Measurements from ENCODE around the gene GPR153. TPM values are rescaled to one million over a fixed set of nuclear protein-coding genes. Genes with fewer than 3 reads are reported as not detected.

Gene GPR153
- total and polyA plus RNA-seq, 2 of the 13 experiments (the other 11 are each of a cell fraction or from before 2014, with no cell fraction given): 0.22 to 0.31 TPM

DNA sequence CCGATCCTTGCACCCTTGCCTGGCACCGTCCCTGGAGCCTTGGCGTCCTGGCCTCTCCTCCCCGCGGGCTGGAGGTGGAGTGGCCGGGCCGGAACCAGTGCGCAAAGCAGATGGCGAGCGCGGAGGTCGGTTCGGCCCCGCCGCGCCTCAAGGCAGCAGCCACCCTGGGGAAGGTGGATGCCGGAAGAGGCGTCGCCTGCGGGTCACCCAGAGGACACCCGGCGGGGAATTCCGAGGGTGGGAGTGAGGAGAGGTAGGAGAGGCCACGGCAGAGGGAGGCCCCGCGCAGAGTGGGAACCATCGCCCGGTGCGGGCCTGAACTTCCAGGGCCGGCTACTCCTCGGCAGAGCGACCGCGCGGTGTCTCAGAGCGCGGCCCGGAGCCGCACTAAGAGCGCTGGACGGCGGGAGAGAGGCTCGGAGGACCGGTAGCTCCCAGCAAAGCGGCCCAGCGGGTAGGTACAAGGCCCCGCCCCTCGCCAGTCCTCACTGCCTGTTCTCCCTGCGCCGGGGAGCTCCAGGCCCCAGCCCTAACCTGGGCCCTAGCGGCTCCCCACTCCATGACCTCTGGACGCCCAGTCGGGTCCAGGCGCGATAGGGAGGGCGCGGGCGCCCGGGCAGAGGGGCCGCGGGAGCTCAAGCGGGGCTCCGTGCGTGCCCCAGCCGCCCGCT lies 54.9 kb downstream of the GPR153 start, which contains the start of gene RNF207 (continued):
- TF ChIP-seq FOXA3 (CRISPR knock-in tag; IDR thresholded peaks at IDR 0.05) (no peak), EEA1 (CRISPR knock-in tag; IDR thresholded peaks at IDR 0.05; ENCODE audit: borderline replicate concordance) (no peak), ZNF205 (CRISPR knock-in tag; IDR thresholded peaks at IDR 0.05) (0 out of 2 replicates have a peak, but pooled peaks have one; percentile 8), ZNF260 (CRISPR knock-in tag; IDR thresholded peaks at IDR 0.05; ENCODE audit: borderline replicate concordance, low read depth) (no peak), NFYB (CRISPR knock-in tag; IDR thresholded peaks at IDR 0.05) (0 out of 2 replicates have a peak, but pooled peaks have one; percentile 8), ZNF761 (CRISPR knock-in tag; conservative IDR thresholded peaks at IDR 0.05) (0 out of 2 replicates have a peak, but pooled peaks have one; percentile 61), PRMT3 (CRISPR knock-in tag; IDR thresholded peaks at IDR 0.05; ENCODE audit: borderline replicate concordance, low read depth) (no peak), FOXP4 (CRISPR knock-in tag; IDR thresholded peaks at IDR 0.05) (peak; percentile 36), YEATS2 (CRISPR knock-in tag; IDR thresholded peaks at IDR 0.05; ENCODE audit: borderline replicate concordance) (no peak), ZSCAN21 (CRISPR knock-in tag; IDR thresholded peaks at IDR 0.05; ENCODE audit: borderline replicate concordance) (no peak), POLR2AphosphoS2 (IDR thresholded peaks at IDR 0.05; ENCODE audit: low read depth, low read length) (no peak), REPIN1 (CRISPR knock-in tag; IDR thresholded peaks at IDR 0.05; ENCODE audit: borderline replicate concordance, low read depth) (peak; percentile 80), ETV6 (CRISPR knock-in tag; conservative IDR thresholded peaks at IDR 0.05) (0 out of 2 replicates have a peak, but pooled peaks have one; percentile 36), ZSCAN9 (CRISPR knock-in tag; IDR thresholded peaks at IDR 0.05; ENCODE audit: borderline replicate concordance) (no peak), BRCA1 (CRISPR knock-in tag; IDR thresholded peaks at IDR 0.05) (peak; percentile 61; the same call in 1 of the 2 replicates), RORA (CRISPR knock-in tag; IDR thresholded peaks at IDR 0.05) (no peak), TEAD3 (CRISPR knock-in tag; optimal IDR thresholded peaks at IDR 0.05; ENCODE audit: borderline replicate concordance) (peak; percentile 90)
- TF ChIP-seq, protein P1, sequence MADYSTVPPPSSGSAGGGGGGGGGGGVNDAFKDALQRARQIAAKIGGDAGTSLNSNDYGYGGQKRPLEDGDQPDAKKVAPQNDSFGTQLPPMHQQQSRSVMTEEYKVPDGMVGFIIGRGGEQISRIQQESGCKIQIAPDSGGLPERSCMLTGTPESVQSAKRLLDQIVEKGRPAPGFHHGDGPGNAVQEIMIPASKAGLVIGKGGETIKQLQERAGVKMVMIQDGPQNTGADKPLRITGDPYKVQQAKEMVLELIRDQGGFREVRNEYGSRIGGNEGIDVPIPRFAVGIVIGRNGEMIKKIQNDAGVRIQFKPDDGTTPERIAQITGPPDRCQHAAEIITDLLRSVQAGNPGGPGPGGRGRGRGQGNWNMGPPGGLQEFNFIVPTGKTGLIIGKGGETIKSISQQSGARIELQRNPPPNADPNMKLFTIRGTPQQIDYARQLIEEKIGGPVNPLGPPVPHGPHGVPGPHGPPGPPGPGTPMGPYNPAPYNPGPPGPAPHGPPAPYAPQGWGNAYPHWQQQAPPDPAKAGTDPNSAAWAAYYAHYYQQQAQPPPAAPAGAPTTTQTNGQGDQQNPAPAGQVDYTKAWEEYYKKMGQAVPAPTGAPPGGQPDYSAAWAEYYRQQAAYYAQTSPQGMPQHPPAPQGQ (CRISPR knock-in tag; IDR thresholded peaks at IDR 0.05; ENCODE audit: borderline replicate concordance): 0 out of 2 replicates have a peak, but pooled peaks have one; percentile 57
- TF ChIP-seq, protein P2, sequence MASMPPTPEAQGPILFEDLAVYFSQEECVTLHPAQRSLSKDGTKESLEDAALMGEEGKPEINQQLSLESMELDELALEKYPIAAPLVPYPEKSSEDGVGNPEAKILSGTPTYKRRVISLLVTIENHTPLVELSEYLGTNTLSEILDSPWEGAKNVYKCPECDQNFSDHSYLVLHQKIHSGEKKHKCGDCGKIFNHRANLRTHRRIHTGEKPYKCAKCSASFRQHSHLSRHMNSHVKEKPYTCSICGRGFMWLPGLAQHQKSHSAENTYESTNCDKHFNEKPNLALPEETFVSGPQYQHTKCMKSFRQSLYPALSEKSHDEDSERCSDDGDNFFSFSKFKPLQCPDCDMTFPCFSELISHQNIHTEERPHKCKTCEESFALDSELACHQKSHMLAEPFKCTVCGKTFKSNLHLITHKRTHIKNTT (CRISPR knock-in tag; IDR thresholded peaks at IDR 0.05): no peak
- TF ChIP-seq, protein P3, sequence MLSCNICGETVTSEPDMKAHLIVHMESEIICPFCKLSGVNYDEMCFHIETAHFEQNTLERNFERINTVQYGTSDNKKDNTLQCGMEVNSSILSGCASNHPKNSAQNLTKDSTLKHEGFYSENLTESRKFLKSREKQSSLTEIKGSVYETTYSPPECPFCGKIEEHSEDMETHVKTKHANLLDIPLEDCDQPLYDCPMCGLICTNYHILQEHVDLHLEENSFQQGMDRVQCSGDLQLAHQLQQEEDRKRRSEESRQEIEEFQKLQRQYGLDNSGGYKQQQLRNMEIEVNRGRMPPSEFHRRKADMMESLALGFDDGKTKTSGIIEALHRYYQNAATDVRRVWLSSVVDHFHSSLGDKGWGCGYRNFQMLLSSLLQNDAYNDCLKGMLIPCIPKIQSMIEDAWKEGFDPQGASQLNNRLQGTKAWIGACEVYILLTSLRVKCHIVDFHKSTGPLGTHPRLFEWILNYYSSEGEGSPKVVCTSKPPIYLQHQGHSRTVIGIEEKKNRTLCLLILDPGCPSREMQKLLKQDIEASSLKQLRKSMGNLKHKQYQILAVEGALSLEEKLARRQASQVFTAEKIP (CRISPR knock-in tag; IDR thresholded peaks at IDR 0.05; ENCODE audit: borderline replicate concordance): no peak
- TF ChIP-seq, protein P4, sequence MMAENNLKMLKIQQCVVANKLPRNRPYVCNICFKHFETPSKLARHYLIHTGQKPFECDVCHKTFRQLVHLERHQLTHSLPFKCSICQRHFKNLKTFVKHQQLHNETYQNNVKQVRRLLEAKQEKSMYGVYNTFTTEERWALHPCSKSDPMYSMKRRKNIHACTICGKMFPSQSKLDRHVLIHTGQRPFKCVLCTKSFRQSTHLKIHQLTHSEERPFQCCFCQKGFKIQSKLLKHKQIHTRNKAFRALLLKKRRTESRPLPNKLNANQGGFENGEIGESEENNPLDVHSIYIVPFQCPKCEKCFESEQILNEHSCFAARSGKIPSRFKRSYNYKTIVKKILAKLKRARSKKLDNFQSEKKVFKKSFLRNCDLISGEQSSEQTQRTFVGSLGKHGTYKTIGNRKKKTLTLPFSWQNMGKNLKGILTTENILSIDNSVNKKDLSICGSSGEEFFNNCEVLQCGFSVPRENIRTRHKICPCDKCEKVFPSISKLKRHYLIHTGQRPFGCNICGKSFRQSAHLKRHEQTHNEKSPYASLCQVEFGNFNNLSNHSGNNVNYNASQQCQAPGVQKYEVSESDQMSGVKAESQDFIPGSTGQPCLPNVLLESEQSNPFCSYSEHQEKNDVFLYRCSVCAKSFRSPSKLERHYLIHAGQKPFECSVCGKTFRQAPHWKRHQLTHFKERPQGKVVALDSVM (CRISPR knock-in tag; IDR thresholded peaks at IDR 0.05): peak; percentile 82

Measured in HepG2 (cell line).